Neural progenitor cell (in vitro differentiated cells): ENCODE measurements around the gene PGLYRP4.

Experiments
- CTCF ChIP-seq: fragments of 200-600 bp; sonication (generic); IDR thresholded peaks from 2 replicates; pipeline ENCODE4 v1.5.1; 2017; ENCODE audit warnings: antibody characterized with exemption, mild to moderate bottlenecking
- EZH2 ChIP-seq: fragments of 200-600 bp; sonication (generic); IDR thresholded peaks from 2 replicates; pipeline ENCODE4 v1.6.1; 2017; ENCODE audit warnings: antibody characterized with exemption, mild to moderate bottlenecking, moderate library complexity
- EZH2phosphoT487 ChIP-seq: fragments of 200-600 bp; sonication (generic); IDR thresholded peaks from 2 replicates; pipeline ENCODE4 v1.6.1; 2017; ENCODE audit warnings: antibody characterized with exemption

GRCh38 chr1:153357076-153357852 is 8.6 kb upstream of the PGLYRP4 start:
- TF ChIP-seq EZH2, result no peak
- TF ChIP-seq CTCF, result no peak
- no peak for TF ChIP-seq EZH2phosphoT487
